ENCODE data around the gene ACAD9. TPM values are rescaled to one million over a fixed set of nuclear protein-coding genes. Genes with fewer than 3 reads are reported as not detected.

ACAD9 gene
- polyA plus RNA-seq, 2 donors = 25.6 to 30.8 TPM

DNA sequence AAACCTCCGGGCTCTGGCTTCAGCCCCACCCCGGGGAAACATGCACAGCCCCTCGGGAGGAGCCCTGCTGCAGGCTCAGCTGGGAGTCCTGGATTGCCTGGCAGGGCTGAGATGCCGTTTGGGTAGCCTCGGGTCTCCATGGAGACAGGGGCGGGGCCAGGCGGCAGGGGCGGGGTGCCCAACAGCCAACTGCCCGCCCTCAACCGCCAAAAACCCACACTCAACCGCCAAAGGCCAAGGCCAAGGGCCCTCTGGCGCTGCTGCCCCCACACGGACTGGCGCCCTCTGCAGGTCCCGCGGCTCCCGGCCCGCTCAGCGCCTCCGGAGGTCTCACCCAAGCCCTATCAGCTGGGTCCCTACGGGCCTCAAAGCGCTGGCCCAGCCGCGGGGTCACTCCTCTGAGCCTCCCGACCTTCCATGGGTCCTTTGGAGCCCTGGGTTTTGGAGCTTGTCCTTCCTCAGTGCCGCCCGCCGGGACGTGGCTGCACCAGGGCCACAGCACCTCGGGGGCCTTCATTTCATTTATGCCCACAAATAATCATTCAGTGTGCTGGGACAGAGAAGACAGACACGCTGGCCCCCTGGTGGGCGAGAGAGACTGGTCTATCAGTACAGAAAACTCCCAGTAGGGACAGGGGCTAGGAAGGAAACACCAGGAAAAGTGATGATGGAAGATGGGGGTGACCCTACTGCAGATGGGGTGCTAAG is 33.5 kb upstream of the ACAD9 start:
- Histone ChIP-seq H3K36me3 (ENCODE audit: control insufficient read depth in 2 of 2, insufficient read depth in 2 of 2, low read length in 1 of 2) (no peaks in the 10 kb centered on the region), H3K9me3 (ENCODE audit: control insufficient read depth in 2 of 2, insufficient read depth in 1 of 2, low read depth in 1 of 2, low read length in 1 of 2) (no peaks in the 10 kb centered on the region), H3K27ac (ENCODE audit: low read depth in 2 of 2, low read length in 1 of 2) (peak overlapping the region in 1 of 2 donors; percentile 14), H3K4me1 (ENCODE audit: control insufficient read depth in 2 of 2, insufficient read depth in 2 of 2, low read length in 1 of 2) (peaks cover 0 to 6% of the 10 kb centered on the region in 2 donors), H3K4me3 (ENCODE audit: low read depth in 1 of 2, low read length in 2 of 2) (peak overlapping the region; percentile 22 to 31), H3K27me3 (ENCODE audit: control insufficient read depth in 1 of 2, insufficient read depth in 2 of 2, low read length in 2 of 2) (no peaks in the 10 kb centered on the region)
- WGBS, 2 donors = 3 to 6% methylated on average over 20 to 32 of the region's 32 CpGs

DNA sequence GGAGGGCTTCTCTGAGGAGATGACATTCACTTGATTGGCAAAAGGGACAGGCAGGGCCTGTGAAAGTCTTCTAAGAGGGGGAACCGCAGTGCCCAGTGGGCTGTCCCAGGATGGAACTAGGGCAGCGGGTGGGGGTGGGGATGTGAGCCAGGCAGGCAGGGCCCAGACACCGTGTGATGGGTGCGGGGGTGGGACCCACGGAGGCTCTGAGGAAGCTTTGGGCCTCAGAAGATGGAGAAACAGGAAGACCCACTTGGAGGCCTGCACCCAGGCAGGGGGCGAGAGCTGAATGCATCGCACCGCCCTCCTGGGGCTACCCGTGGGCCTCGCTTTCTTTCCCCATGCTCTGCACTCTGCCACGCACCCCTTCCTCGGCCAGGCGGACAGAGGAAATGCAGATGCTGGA is 32.9 kb upstream of the ACAD9 start:
- 79 to 82% methylated on average over 13 of the region's 13 CpGs for WGBS, 2 donors
- H3K36me3 ChIP-seq (ENCODE audit: control insufficient read depth in 2 of 2, insufficient read depth in 2 of 2, low read length in 1 of 2) = no peaks in the 10 kb centered on the region
- H3K9me3 ChIP-seq (ENCODE audit: control insufficient read depth in 2 of 2, insufficient read depth in 1 of 2, low read depth in 1 of 2, low read length in 1 of 2) = no peaks in the 10 kb centered on the region
- no peaks in the 10 kb centered on the region for H3K27me3 ChIP-seq (ENCODE audit: control insufficient read depth in 1 of 2, insufficient read depth in 2 of 2, low read length in 2 of 2)
- H3K27ac ChIP-seq (ENCODE audit: low read depth in 2 of 2, low read length in 1 of 2) = peak overlapping the region in 1 of 2 donors; percentile 14
- peaks cover 0 to 6% of the 10 kb centered on the region in 2 donors for H3K4me1 ChIP-seq (ENCODE audit: control insufficient read depth in 2 of 2, insufficient read depth in 2 of 2, low read length in 1 of 2)
- no peak overlapping the region for H3K4me3 ChIP-seq (ENCODE audit: low read depth in 1 of 2, low read length in 2 of 2)

DNA sequence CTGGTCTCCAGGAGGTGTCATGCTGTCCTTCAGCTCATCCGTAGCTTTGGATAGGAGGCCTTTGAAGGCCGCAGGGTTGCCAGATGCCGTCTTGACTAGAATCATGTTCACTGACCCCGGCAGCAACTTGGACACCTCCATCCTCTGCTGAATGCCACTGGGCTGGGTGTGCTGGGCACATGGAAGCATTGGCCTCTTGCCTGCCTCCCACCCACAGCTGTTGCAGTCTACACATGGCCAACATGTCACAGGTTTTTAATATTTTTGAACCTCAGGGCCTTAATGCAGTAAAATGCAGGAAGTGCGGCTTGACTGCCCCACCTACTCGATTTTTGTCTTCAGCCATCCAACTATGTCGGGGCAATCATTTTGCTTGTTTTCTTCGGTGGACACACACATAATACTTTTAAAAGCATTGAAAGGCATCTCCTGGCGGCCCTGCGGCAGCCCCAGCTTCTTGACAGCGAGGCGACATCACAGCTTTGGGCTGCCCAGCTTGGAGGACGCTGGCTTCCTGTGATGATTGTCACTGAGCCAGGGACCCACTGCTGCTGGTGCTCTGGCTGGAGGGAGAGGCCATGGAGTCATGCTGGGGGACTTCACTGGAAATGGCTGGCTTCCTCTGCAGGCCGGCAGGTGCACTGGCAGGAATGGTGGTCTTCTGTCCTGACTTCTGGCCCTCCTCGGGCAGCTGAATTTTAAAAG is 31.6 kb upstream of the ACAD9 start:
- Histone ChIP-seq H3K27me3 (ENCODE audit: control insufficient read depth in 1 of 2, insufficient read depth in 2 of 2, low read length in 2 of 2) (no peaks in the 10 kb centered on the region), H3K4me3 (ENCODE audit: low read depth in 1 of 2, low read length in 2 of 2) (no peak overlapping the region), H3K27ac (ENCODE audit: low read depth in 2 of 2, low read length in 1 of 2) (no peak overlapping the region), H3K9me3 (ENCODE audit: control insufficient read depth in 2 of 2, insufficient read depth in 1 of 2, low read depth in 1 of 2, low read length in 1 of 2) (no peaks in the 10 kb centered on the region), H3K36me3 (ENCODE audit: control insufficient read depth in 2 of 2, insufficient read depth in 2 of 2, low read length in 1 of 2) (no peaks in the 10 kb centered on the region), H3K4me1 (ENCODE audit: control insufficient read depth in 2 of 2, insufficient read depth in 2 of 2, low read length in 1 of 2) (peaks cover 0 to 6% of the 10 kb centered on the region in 2 donors)
- WGBS, 2 donors = 87 to 91% methylated on average over 15 of the region's 15 CpGs

DNA sequence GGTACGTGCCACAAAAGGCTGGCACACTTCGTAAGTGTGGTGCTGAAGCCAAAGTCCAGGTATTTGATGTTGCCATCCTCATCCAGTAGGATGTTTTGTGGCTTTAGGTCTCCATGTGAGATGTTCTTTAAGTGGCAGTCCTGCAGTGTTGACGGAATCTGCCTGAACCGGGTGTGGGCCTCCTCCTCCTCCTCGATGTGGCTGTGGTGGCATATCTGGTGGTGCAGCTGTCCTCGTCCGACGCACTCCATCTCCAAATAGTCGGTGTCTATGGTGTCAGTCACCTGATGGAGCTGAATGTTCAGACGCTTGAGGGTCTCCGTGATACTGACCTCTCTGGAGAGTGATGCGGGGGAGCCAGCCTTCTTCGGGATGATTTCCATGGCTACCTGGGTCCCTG is 30.5 kb upstream of the ACAD9 start:
- no peaks in the 10 kb centered on the region for H3K27me3 ChIP-seq (ENCODE audit: control insufficient read depth in 1 of 2, insufficient read depth in 2 of 2, low read length in 2 of 2)
- H3K9me3 ChIP-seq (ENCODE audit: control insufficient read depth in 2 of 2, insufficient read depth in 1 of 2, low read depth in 1 of 2, low read length in 1 of 2) = peaks cover 2 to 6% of the 10 kb centered on the region in 2 donors
- H3K4me1 ChIP-seq (ENCODE audit: control insufficient read depth in 2 of 2, insufficient read depth in 2 of 2, low read length in 1 of 2) = peaks cover 0 to 6% of the 10 kb centered on the region in 2 donors
- H3K27ac ChIP-seq (ENCODE audit: low read depth in 2 of 2, low read length in 1 of 2) = no peak overlapping the region
- H3K4me3 ChIP-seq (ENCODE audit: low read depth in 1 of 2, low read length in 2 of 2) = no peak overlapping the region
- no peaks in the 10 kb centered on the region for H3K36me3 ChIP-seq (ENCODE audit: control insufficient read depth in 2 of 2, insufficient read depth in 2 of 2, low read length in 1 of 2)
- 94% methylated on average over 13 of the region's 13 CpGs for WGBS, 2 donors

DNA sequence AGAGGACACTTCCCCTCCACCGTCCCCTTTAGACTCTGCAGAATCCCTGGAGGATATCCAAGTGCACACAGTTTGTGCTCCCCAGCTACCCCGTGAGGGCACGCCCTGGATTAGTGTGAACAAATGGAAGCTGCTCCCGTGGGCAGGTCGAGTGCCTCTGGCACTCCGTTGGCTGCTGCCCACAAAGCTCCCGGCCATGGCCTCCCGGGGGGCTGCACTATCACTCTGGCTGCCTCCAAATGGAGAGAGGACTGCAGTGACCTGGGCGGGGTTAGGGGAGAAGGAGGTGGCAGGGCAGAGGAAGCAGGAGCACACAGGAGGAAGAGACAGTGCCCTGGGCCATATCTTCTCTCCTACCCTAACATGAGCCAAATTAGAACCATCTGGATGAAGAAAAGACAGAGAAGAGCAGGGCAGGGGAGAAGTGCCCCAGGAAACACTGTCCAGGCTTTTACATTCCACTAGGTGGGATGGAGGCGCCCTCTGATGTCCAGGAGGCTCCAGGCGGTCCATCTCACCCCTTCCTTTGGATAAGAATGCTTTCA is 29.4 kb upstream of the ACAD9 start:
- Histone ChIP-seq H3K36me3 (ENCODE audit: control insufficient read depth in 2 of 2, insufficient read depth in 2 of 2, low read length in 1 of 2) (no peaks in the 10 kb centered on the region), H3K9me3 (ENCODE audit: control insufficient read depth in 2 of 2, insufficient read depth in 1 of 2, low read depth in 1 of 2, low read length in 1 of 2) (peaks cover 5 to 13% of the 10 kb centered on the region in 2 donors)
- 50 to 64% methylated on average over 11 of the region's 11 CpGs for WGBS, 2 donors

DNA sequence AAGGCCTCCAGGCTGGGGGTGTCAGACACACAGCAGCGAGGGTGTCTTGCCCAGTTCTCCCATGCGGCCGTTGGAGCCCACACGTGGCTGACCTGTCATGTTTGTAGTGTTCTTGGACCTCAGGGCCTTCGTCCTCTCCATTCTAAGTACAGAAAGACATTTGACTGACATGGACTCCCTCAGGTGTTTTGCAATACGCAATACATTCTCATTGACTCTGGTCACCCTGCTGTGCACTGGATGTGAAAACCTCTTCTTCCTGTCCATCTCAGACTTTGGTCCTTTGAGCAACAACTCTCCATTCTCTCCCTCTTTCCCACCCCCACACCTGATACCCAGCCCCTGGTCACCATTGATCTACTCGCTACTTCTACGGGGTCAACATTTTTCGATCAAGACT is 28.9 kb upstream of the ACAD9 start:
- no peak overlapping the region for H3K27ac ChIP-seq (ENCODE audit: low read depth in 2 of 2, low read length in 1 of 2)
- H3K27me3 ChIP-seq (ENCODE audit: control insufficient read depth in 1 of 2, insufficient read depth in 2 of 2, low read length in 2 of 2) = no peaks in the 10 kb centered on the region
- no peak overlapping the region for H3K4me3 ChIP-seq (ENCODE audit: low read depth in 1 of 2, low read length in 2 of 2)
- peaks cover 0 to 5% of the 10 kb centered on the region in 2 donors for H3K4me1 ChIP-seq (ENCODE audit: control insufficient read depth in 2 of 2, insufficient read depth in 2 of 2, low read length in 1 of 2)
- 93% methylated on average over 9 of the region's 9 CpGs for WGBS, 2 donors
- no peaks in the 10 kb centered on the region for H3K36me3 ChIP-seq (ENCODE audit: control insufficient read depth in 2 of 2, insufficient read depth in 2 of 2, low read length in 1 of 2)
- H3K9me3 ChIP-seq (ENCODE audit: control insufficient read depth in 2 of 2, insufficient read depth in 1 of 2, low read depth in 1 of 2, low read length in 1 of 2) = peaks cover 5 to 13% of the 10 kb centered on the region in 2 donors

More for the DNA sequence above, 29.4 kb upstream of the ACAD9 start:
- Histone ChIP-seq H3K27me3 (ENCODE audit: control insufficient read depth in 1 of 2, insufficient read depth in 2 of 2, low read length in 2 of 2) (no peaks in the 10 kb centered on the region), H3K27ac (ENCODE audit: low read depth in 2 of 2, low read length in 1 of 2) (no peak overlapping the region), H3K4me3 (ENCODE audit: low read depth in 1 of 2, low read length in 2 of 2) (no peak overlapping the region), H3K4me1 (ENCODE audit: control insufficient read depth in 2 of 2, insufficient read depth in 2 of 2, low read length in 1 of 2) (peaks cover 0 to 6% of the 10 kb centered on the region in 2 donors)

DNA sequence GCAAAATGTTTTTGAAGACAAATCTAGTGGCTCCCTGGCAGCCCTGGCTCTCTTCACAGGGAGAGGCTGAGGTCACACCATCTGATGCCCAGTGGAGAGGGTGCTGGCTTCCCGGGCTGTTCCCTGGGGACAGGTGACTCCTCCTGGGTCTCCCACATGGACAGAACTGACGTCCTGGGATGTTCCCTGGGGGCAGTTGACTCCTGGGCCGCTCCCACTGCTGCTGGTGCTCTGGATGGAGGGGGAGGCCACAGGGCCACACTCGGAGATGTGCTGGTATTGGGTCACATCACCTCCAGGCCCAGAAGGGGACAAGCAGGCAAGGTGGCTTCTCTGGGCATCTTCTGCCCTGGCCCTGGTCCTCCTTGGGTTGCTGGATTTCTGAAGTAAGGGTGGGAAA is 27.8 kb upstream of the ACAD9 start:
- WGBS, 2 donors = 58 to 71% methylated on average over 4 of the region's 4 CpGs
- H3K9me3 ChIP-seq (ENCODE audit: control insufficient read depth in 2 of 2, insufficient read depth in 1 of 2, low read depth in 1 of 2, low read length in 1 of 2) = peaks cover 5 to 13% of the 10 kb centered on the region in 2 donors
- no peaks in the 10 kb centered on the region for H3K27me3 ChIP-seq (ENCODE audit: control insufficient read depth in 1 of 2, insufficient read depth in 2 of 2, low read length in 2 of 2)
- no peak overlapping the region for H3K27ac ChIP-seq (ENCODE audit: low read depth in 2 of 2, low read length in 1 of 2)
- H3K36me3 ChIP-seq (ENCODE audit: control insufficient read depth in 2 of 2, insufficient read depth in 2 of 2, low read length in 1 of 2) = no peaks in the 10 kb centered on the region
- no peak overlapping the region for H3K4me3 ChIP-seq (ENCODE audit: low read depth in 1 of 2, low read length in 2 of 2)
- peaks cover 0 to 3% of the 10 kb centered on the region in 2 donors for H3K4me1 ChIP-seq (ENCODE audit: control insufficient read depth in 2 of 2, insufficient read depth in 2 of 2, low read length in 1 of 2)

DNA sequence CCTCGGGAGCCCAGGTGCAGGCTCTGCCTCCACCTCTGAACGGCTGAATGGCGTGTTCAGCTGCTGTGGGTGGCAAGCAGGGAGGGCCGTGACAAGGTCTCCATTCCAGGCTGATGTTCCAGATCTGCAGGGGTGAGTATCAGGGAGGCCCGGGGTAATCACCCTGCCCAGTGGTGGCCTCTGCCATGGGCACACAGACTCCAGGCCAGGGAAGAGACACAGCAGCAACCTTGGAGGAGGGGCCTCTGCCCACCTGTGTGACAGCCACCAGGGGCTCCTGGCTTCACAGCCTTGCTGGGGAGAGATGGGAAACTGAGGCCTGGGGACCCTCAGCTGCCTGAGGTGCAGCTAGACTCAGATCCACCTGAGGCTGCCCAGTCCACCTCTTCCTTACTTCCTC is 25.6 kb upstream of the ACAD9 start:
- H3K9me3 ChIP-seq (ENCODE audit: control insufficient read depth in 2 of 2, insufficient read depth in 1 of 2, low read depth in 1 of 2, low read length in 1 of 2) = peaks cover 11 to 22% of the 10 kb centered on the region in 2 donors
- no peak overlapping the region for H3K27ac ChIP-seq (ENCODE audit: low read depth in 2 of 2, low read length in 1 of 2)

DNA sequence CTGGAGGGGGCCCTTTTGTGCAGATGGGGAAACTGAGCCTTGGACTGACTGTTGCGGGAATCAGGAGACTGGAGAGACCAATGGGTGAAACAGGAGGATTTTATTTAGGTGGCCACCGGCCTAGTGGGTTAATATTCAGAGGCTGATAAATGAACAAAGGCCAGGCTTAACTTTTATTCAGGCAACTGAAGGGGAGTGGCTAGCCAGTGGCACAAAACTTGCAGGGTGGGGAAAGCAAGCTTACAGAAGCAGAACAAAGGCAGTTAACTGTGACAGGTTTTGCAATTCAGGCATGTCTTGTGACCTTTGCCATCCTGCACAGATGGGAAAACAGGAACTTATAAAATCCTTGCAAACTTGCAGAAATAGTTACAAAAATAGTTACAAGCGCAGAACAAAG is 24.9 kb upstream of the ACAD9 start:
- H3K36me3 ChIP-seq (ENCODE audit: control insufficient read depth in 2 of 2, insufficient read depth in 2 of 2, low read length in 1 of 2) = no peaks in the 10 kb centered on the region
- H3K4me1 ChIP-seq (ENCODE audit: control insufficient read depth in 2 of 2, insufficient read depth in 2 of 2, low read length in 1 of 2) = peaks cover 0 to 3% of the 10 kb centered on the region in 2 donors
- no peaks in the 10 kb centered on the region for H3K27me3 ChIP-seq (ENCODE audit: control insufficient read depth in 1 of 2, insufficient read depth in 2 of 2, low read length in 2 of 2)
- 81 to 89% methylated on average over 3 of the region's 3 CpGs for WGBS, 2 donors
- peaks cover 17 to 29% of the 10 kb centered on the region in 2 donors for H3K9me3 ChIP-seq (ENCODE audit: control insufficient read depth in 2 of 2, insufficient read depth in 1 of 2, low read depth in 1 of 2, low read length in 1 of 2)
- no peak overlapping the region for H3K27ac ChIP-seq (ENCODE audit: low read depth in 2 of 2, low read length in 1 of 2)
- H3K4me3 ChIP-seq (ENCODE audit: low read depth in 1 of 2, low read length in 2 of 2) = no peak overlapping the region

More for the DNA sequence above, 25.6 kb upstream of the ACAD9 start:
- 93 to 94% methylated on average over 5 of the region's 5 CpGs for WGBS, 2 donors
- Histone ChIP-seq H3K27me3 (ENCODE audit: control insufficient read depth in 1 of 2, insufficient read depth in 2 of 2, low read length in 2 of 2) (no peaks in the 10 kb centered on the region), H3K36me3 (ENCODE audit: control insufficient read depth in 2 of 2, insufficient read depth in 2 of 2, low read length in 1 of 2) (no peaks in the 10 kb centered on the region), H3K4me1 (ENCODE audit: control insufficient read depth in 2 of 2, insufficient read depth in 2 of 2, low read length in 1 of 2) (peaks cover 0 to 3% of the 10 kb centered on the region in 2 donors), H3K4me3 (ENCODE audit: low read depth in 1 of 2, low read length in 2 of 2) (no peak overlapping the region)

Measured in esophagus (tissue), 2 donors.